ENCODE measurements around the gene FDXACB1.

Gene FDXACB1

GRCh38 chr11:111878385-111878848, 548 bp downstream of the FDXACB1 start:
- H3K9me3 Mint-ChIP-seq = no peaks in the 10 kb centered on the region
- H3K27ac Mint-ChIP-seq = peak overlapping the region; percentile 97 to 98 (median 98)
- peaks cover 16% of the 10 kb centered on the region for H3K4me1 Mint-ChIP-seq
- H3K36me3 Mint-ChIP-seq (ENCODE audit: low read depth) = no peaks in the 10 kb centered on the region
- H3K27me3 Mint-ChIP-seq (ENCODE audit: low read depth) = no peaks in the 10 kb centered on the region
- no peak for TF ChIP-seq CTCF (IDR thresholded peaks at IDR 0.05; ENCODE audit: unreplicated experiment in 3 of 3)
- peak overlapping the region; percentile 90 to 95 (median 90) for H3K4me3 Mint-ChIP-seq

- H3K4me1 Mint-ChIP-seq = peaks cover 22% of the 10 kb centered on the region
- peak overlapping the region; percentile 94 to 99 (median 95) for H3K4me3 Mint-ChIP-seq
- no peaks in the 10 kb centered on the region for H3K27me3 Mint-ChIP-seq (ENCODE audit: low read depth)
- no peak for TF ChIP-seq CTCF (IDR thresholded peaks at IDR 0.05; ENCODE audit: unreplicated experiment in 3 of 3)
- peak overlapping the region; percentile 88 to 97 (median 89) for H3K27ac Mint-ChIP-seq
- no peaks in the 10 kb centered on the region for H3K9me3 Mint-ChIP-seq
- H3K36me3 Mint-ChIP-seq (ENCODE audit: low read depth) = peaks cover 19% of the 10 kb centered on the region
Measured at GRCh38 chr11:111871693-111872161, 7.2 kb downstream of the FDXACB1 start.

- peak; percentile 27 to 48 (median 36) for TF ChIP-seq CTCF (IDR thresholded peaks at IDR 0.05; ENCODE audit: unreplicated experiment in 3 of 3)
- peaks cover 22% of the 10 kb centered on the region for H3K4me1 Mint-ChIP-seq
- H3K4me3 Mint-ChIP-seq = peak within 1 kb of the TSS; percentile 94 to 99 (median 95)
- H3K27ac Mint-ChIP-seq = peak within 1 kb of the TSS; percentile 89 to 97 (median 94)
- H3K9me3 Mint-ChIP-seq = no peaks in the 10 kb centered on the region
- peaks cover 25% of the 10 kb centered on the region for H3K36me3 Mint-ChIP-seq (ENCODE audit: low read depth)
- H3K27me3 Mint-ChIP-seq (ENCODE audit: low read depth) = no peaks in the 10 kb centered on the region
Measured at GRCh38 chr11:111870886-111871692, 7.9 kb downstream of the FDXACB1 start, which contains the start of gene ALG9. Gene ALG9 (minus strand): TSS chr11:111871581. CDS start chr11:111871482, 99 bp downstream.

- Mint-ChIP-seq H3K4me3 (peak overlapping the region; percentile 94 to 99 (median 95)), H3K36me3 (ENCODE audit: low read depth) (peaks cover 30% of the 10 kb centered on the region), H3K4me1 (peaks cover 22% of the 10 kb centered on the region), H3K27ac (peak overlapping the region; percentile 89 to 97 (median 94)), H3K9me3 (no peaks in the 10 kb centered on the region), H3K27me3 (ENCODE audit: low read depth) (no peaks in the 10 kb centered on the region)
- TF ChIP-seq CTCF (IDR thresholded peaks at IDR 0.05; ENCODE audit: unreplicated experiment in 3 of 3) = no peak
Measured at GRCh38 chr11:111870522-111870885, 8.5 kb downstream of the FDXACB1 start.

- Mint-ChIP-seq H3K4me1 (peaks cover 22% of the 10 kb centered on the region), H3K27me3 (ENCODE audit: low read depth) (no peaks in the 10 kb centered on the region), H3K4me3 (peak overlapping the region; percentile 37 to 47 (median 39)), H3K9me3 (no peaks in the 10 kb centered on the region), H3K36me3 (ENCODE audit: low read depth) (peaks cover 34% of the 10 kb centered on the region), H3K27ac (peak overlapping the region in 1 of 3 experiments; percentile 89)
- TF ChIP-seq CTCF (IDR thresholded peaks at IDR 0.05; ENCODE audit: unreplicated experiment in 3 of 3) = no peak
Measured at GRCh38 chr11:111870113-111870512, 8.9 kb downstream of the FDXACB1 start.

Data from nephron (organoid).